NB4 (cell line): Measurements from ENCODE around the gene TPP2.

Experiments
- CTCF ChIP-seq: IDR thresholded peaks from one replicate; pipeline ENCODE4 v1.5.1; 2012; ENCODE audit warnings: low read depth, low read length
- MAX ChIP-seq: IDR thresholded peaks from 2 replicates; pipeline ENCODE4 v1.6.1; 2011; ENCODE audit warnings: low read depth, low read length
- POLR2A ChIP-seq: IDR thresholded peaks from 2 replicates; pipeline ENCODE4 v1.6.1; 2011; ENCODE audit warnings: mild to moderate bottlenecking; ENCODE audit not compliant: insufficient read length; ENCODE audit errors: extremely low read depth

GRCh38 chr13:102591988-102592781 is 4.6 kb upstream of the TPP2 start:
- TF ChIP-seq CTCF (peak; percentile 70), POLR2A (peak; percentile 46), MAX (peak; percentile 62)
